HAP-1 (cell line): ENCODE measurements around the gene POLDIP3.
"Not testable (repeated sequence)": the region's sequence is repeated elsewhere in the genome, so short reads cannot be mapped to it uniquely, and the experiment has no call there.

Experiments used
- DNase-seq, 2 experiments: peaks; one replicate each; pipeline ENCODE4 v3.0.0-alpha.2; 2016 to 2020; ENCODE audit warnings: low spot score in 2 of 2
- H3K27me3 ChIP-seq: fragments of 250-450 bp; sonication (Bioruptor Pico); 2 replicates; pipeline ENCODE4 v1.5.1; 2020; ENCODE audit warnings: low read depth, mild to moderate bottlenecking, moderate library complexity
- H3K36me3 ChIP-seq: fragments of 250-450 bp; sonication (Bioruptor Pico); replicated peaks from 2 replicates; pipeline ENCODE4 v1.5.1; 2020; ENCODE audit warnings: mild to moderate bottlenecking
- H3K4me1 ChIP-seq: fragments of 250-450 bp; sonication (Bioruptor Pico); 2 replicates; pipeline ENCODE4 v1.5.1; 2020; ENCODE audit warnings: mild to moderate bottlenecking
- H3K4me3 ChIP-seq: fragments of 250-450 bp; sonication (Bioruptor Pico); 2 replicates; pipeline ENCODE4 v1.5.1; 2020; ENCODE audit warnings: mild to moderate bottlenecking, moderate library complexity
- H3K9me3 ChIP-seq: fragments of 250-450 bp; sonication (Bioruptor Pico); 2 replicates; pipeline ENCODE4 v1.5.1; 2020; ENCODE audit warnings: mild to moderate bottlenecking, moderate library complexity
- in situ Hi-C: fragments of 300-500 bp; cut with MboI; formaldehyde crosslinking; loops from 3 replicates; pipeline ENCODE4 v1.14.3; 2020; ENCODE audit warnings: low sequenced_read_pairs, inconsistent platforms, mixed read lengths

The POLDIP3 gene

DNA sequence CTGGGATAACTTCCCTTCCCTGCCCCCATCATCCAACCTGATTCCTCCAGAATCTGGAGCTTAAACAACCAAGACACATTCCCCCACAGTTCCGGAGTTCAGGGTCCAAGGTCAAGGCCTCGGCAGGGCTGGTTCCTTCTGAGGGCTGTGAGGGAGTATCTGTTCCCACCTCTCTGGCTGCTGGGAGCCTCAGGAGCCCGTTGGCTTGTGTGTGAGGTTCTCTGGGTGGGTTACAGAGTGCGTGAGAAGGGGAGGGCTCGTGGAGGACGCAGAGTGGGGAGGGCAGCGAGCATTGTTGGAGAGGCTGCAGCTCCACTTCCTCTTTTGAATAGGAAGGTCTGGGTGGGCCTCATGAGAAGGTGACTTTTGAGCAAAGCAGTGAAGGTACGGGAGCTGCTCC, 52.4 kb downstream of the POLDIP3 start:
- in situ Hi-C loops: no loop called here
- no peak overlapping the region for H3K4me3 ChIP-seq
- H3K36me3 ChIP-seq: peaks cover 4% of the 10 kb centered on the region; the same call in 1 of the 2 replicates
- no peaks in the 10 kb centered on the region for H3K27me3 ChIP-seq
- no peaks in the 10 kb centered on the region for H3K4me1 ChIP-seq
- DNase-seq: no peak
- H3K9me3 ChIP-seq: no peaks in the 10 kb centered on the region; the same call in 1 of the 2 replicates

DNA sequence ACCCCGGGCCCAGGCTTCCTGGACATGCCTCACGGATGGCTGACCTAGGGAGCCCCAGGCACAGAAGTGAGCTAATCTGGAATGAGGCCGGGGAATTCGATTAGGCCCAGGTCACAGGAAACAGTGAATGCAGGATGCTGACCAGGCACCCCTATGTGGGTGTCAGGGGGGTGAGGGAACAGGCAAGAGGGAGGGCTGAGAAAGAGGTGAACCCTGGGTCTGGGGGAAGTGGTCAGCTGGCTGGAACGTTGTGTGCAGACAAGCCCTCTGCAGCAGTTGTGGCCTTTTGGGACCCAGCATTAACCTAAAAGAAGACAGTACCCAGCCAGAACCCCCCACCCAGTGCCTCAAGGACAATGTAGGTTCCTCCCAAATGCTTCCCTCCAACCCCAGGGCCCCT, 52.8 kb downstream of the POLDIP3 start:
- DNase-seq: no peak
- H3K9me3 ChIP-seq: no peaks in the 10 kb centered on the region; the same call in 1 of the 2 replicates
- no peak overlapping the region for H3K4me3 ChIP-seq
- H3K27me3 ChIP-seq: no peaks in the 10 kb centered on the region
- H3K4me1 ChIP-seq: no peaks in the 10 kb centered on the region
- H3K36me3 ChIP-seq: peaks cover 4% of the 10 kb centered on the region; the same call in 1 of the 2 replicates
- in situ Hi-C loops: no loop called here

DNA sequence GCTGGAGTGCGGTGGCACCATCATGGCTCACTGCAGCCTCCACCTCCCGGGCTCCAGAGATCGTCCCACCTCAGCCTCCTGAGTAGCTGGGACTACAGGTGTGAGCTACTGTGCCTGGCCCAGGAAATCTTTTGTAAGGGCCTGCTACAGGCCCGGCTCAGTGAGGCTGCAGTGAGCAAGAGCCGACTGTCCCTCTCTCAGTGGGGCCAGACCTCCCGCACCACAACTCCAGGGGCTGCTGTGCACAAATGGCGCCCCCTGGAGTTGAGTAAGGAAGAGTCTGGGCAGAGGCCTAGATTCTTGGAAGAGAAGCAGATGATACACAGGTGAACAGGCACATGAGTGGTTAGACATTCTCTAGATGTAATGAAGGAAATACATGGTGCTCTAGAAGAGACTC, 53.9 kb downstream of the POLDIP3 start:
- peak in 1 of 2 experiments; percentile 63 for DNase-seq
- H3K36me3 ChIP-seq: no peaks in the 10 kb centered on the region
- in situ Hi-C loops: no loop called here

DNA sequence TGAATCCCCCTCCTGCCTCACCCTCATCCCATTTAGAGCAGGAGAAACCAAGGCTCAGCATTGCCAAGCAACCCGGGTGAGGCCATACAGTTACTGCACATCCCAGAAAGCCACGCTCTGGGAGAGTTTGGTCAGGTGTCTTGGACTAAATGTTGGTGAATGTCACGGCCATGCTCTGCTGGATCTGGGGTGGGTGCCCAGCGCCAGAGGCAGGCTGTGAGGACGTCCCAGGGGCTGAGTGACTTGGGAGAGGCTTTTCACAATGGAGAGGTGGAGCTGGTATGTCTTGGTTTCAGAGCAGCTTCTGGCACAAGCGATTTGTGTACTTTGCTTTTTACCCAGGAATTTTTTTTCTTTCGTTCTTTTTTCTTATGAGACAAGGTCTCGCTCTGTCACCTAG, 54.3 kb downstream of the POLDIP3 start:
- Histone ChIP-seq H3K36me3 (no peaks in the 10 kb centered on the region), H3K4me1 (no peaks in the 10 kb centered on the region), H3K27me3 (no peaks in the 10 kb centered on the region), H3K9me3 (no peaks in the 10 kb centered on the region; the same call in 1 of the 2 replicates), H3K4me3 (no peak overlapping the region)
- no peak for DNase-seq
- in situ Hi-C loops: no loop called here

More for the DNA sequence above, 53.9 kb downstream of the POLDIP3 start:
- H3K27me3 ChIP-seq: no peaks in the 10 kb centered on the region
- no peak overlapping the region for H3K4me3 ChIP-seq
- no peaks in the 10 kb centered on the region for H3K4me1 ChIP-seq
- H3K9me3 ChIP-seq: no peaks in the 10 kb centered on the region; the same call in 1 of the 2 replicates

DNA sequence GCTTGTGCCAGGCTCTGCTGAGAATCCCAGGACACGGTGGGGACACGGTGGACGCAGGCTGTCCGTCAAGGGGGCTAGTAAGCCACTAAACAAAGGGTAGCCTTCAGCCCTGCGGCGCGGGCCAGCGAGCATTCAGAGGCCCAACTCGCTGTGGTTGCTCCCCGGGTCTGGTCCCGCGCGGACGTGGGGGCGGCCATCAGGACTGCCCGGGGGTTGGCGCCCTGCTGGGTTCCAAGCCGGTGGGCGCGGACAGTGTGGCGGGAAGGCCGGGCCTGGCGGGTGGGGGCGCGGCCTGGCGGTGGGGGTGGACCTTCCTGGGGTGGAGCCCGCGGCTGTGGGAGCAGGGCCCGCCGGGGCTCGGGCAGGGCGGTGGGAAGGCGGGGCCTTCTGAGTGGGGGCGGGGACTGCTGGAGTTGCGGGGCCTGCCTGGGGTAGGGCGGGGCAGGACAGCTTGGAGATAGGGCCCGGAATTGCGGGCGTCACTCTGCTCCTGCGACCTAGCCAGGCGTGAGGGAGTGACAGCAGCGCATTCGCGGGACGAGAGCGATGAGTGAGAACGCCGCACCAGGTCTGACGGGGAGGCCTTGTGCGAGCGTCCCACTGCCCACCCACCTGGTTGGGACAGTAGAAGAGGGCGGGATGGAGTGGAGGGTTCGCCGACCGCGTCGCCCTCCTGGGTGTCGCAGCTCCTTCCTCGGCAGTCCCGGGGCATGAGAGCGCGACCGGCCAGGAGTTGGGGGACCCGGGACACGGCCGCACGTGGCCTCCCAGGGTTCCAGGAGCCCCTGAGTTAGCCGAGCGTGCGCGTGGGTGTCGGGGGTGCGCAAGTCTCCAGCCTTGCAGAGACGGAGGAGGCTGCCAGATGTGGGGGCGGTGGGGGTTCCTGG, 61.0 kb downstream of the POLDIP3 start, which contains the start of gene SERHL2:
Gene SERHL2, plus strand, starts transcription at position 482 of the 887 bp plus-strand sequence. Its CDS starts 65 bp downstream, at position 547.
- DNase-seq: peak; percentile 81 to 97
- Histone ChIP-seq H3K4me3 (peak within 1 kb of the TSS; percentile 37), H3K36me3 (no peaks in the 10 kb centered on the region), H3K9me3 (peaks cover 6% of the 10 kb centered on the region), H3K27me3 (no peaks in the 10 kb centered on the region), H3K4me1 (peaks cover 14% of the 10 kb centered on the region)
- in situ Hi-C loops: no loop called here

DNA sequence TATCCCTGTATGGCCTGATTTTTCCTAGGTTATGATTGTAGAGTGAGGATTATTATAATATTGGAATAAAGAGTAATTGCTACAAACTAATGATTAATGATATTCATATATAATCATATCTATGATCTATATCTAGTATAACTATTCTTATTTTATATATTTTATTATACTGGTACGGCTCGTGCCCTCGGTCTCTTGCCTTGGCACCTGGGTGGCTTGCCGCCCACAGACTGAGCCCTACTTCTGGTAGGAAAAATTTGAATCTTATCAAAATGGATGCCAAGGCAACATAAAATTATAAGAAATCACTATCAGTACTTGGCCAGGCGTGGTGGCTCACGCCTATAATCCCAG, 62.4 kb downstream of the POLDIP3 start:
- peaks cover 21% of the 10 kb centered on the region for H3K4me1 ChIP-seq
- H3K4me3 ChIP-seq, H3K9me3 ChIP-seq, in situ Hi-C loops, H3K36me3 ChIP-seq, H3K27me3 ChIP-seq, DNase-seq: not testable (repeated sequence)

DNA sequence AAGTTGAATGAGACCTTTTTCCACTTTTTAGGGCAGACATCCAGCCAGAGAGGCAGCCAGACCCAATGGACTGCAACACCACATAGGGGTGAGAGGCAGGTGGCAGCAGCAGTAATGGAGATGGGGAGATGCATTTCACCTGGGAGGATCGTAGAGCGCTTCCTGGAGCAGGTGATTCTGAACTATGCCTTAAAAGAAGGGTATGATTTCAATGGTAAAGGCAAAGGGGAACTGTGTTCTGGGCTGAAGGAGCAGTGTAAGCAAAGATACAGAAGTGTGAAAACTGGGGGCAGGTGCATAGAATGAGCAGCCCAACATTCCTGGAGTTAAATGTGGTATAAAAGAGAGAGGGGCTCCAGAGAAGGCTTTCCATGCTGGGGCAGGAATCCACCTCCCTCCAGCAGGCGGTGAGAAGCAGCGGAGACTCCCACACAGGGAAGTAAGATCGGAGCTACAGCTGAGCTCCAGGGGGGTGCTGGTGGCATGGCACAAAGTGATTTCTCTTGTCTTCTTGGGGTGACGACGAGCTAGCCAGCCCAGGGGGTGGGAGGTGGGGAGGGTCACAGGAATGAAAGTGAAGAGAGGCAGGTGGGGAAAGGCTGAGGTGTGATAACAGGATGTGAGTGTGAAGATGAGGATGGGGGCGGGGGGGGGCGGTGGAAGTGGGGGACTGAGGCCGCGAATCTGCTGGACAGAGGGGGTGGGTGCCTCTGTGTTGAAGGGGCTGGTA, 65.2 kb downstream of the POLDIP3 start:
- in situ Hi-C loops: no loop called here
- Histone ChIP-seq H3K4me3 (no peak overlapping the region), H3K27me3 (no peaks in the 10 kb centered on the region), H3K4me1 (peaks cover 21% of the 10 kb centered on the region), H3K36me3 (no peaks in the 10 kb centered on the region), H3K9me3 (peaks cover 6% of the 10 kb centered on the region)
- DNase-seq: no peak

DNA sequence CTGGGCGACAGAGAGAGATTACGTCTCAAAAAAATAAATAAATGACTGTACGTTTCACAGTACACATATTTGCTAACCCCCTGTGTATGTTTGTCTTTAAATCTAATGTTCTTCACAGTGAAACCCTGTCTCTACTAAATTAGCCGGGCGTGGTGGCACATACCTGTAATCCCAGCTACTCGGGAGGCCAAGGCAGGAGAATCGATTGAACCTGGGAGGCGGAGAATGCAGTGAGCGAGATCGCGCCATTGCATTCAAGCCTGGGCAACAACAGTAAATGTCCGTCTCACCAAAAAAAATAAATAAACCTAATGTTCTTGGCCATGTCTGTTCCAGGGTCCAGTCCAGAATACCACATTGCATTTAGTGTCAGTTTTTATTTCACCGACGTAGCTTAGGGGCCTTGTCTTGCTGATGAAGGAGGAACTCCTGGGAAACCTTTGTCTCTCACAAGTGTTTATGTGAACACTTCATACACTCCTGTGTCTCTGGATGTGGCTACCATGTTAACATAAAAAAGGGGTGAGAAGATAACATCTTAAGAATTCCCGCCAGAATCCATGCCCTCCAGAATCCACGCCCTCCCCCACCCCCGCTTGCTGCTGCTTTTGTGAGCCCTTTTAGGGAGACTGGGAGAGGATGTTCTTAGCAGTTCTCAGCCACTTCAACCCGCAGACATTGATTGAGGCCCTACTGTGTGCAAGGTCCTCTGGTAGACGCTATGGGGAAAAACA, 65.9 kb downstream of the POLDIP3 start:
- in situ Hi-C loops: no loop called here
- H3K36me3 ChIP-seq: no peaks in the 10 kb centered on the region
- H3K27me3 ChIP-seq: no peaks in the 10 kb centered on the region
- no peak overlapping the region for H3K4me3 ChIP-seq
- peak; percentile 83 to 89 for DNase-seq
- peaks cover 19% of the 10 kb centered on the region for H3K4me1 ChIP-seq
- peaks cover 6% of the 10 kb centered on the region for H3K9me3 ChIP-seq

DNA sequence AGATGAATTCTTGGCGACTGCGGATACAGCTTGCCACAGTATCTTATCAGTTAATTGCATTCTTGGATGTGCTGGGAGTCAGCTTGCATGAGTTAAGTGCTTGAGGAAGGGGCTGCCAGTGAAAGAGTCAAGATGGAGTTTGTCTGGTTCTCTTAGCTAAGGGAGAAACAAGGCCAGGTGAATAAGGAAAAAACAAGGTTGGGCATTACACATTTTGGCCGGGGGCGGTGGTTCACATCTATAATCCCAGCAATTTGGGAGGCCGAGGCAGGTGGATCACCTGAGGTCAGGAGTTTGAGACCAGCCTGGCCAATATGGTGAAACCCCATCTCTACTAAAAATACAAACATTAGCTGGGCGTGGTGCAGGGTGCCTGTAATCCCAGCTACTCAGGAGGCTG, 66.6 kb downstream of the POLDIP3 start:
- H3K36me3 ChIP-seq, H3K9me3 ChIP-seq, DNase-seq, H3K27me3 ChIP-seq, in situ Hi-C loops, H3K4me3 ChIP-seq: not testable (repeated sequence)
- H3K4me1 ChIP-seq: peaks cover 15% of the 10 kb centered on the region

DNA sequence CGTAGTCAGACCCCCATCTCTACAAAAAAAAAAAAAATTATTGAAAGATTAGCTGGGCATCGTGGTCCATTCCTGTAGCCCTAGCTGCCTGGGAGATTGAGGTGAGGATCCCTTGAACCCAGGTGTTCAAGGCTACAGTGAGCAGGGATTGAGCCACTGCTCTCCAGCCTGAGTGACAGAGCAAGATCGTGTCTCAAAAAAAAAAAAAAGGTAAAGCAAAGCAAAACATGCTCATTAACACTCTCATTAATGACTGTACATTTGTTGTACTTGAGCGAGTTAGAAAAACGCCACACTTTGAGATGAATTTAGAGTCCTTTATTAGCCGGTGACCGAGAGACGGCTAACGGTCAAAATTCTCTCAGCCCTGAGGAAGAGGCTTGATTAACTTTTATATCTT, 67.1 kb downstream of the POLDIP3 start:
- Histone ChIP-seq H3K9me3 (peaks cover 6% of the 10 kb centered on the region), H3K4me1 (peaks cover 15% of the 10 kb centered on the region), H3K4me3 (no peak overlapping the region), H3K36me3 (no peaks in the 10 kb centered on the region), H3K27me3 (no peaks in the 10 kb centered on the region)
- in situ Hi-C loops: no loop called here
- DNase-seq: no peak

DNA sequence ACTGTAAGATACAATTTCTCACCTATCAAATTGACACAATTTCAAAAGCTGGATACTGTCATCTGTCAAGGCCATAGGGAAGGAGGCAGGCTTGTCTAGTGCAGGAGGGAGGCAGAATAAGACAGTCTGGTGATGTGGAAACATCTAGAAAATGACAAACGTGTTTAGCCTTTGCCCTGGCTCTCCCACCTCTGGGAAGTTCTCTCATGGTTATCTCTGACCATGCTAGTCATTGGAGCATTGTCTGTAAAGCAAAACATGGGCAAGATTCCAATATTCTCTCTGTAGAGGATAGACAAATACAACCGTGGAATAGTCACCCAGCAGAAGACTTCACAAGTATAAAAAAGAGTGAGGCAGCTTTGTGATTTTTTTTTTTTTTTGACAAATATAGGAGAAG, 70.0 kb downstream of the POLDIP3 start:
- no peaks in the 10 kb centered on the region for H3K9me3 ChIP-seq
- no peaks in the 10 kb centered on the region for H3K27me3 ChIP-seq
- H3K4me3 ChIP-seq: no peak overlapping the region
- peaks cover 15% of the 10 kb centered on the region for H3K4me1 ChIP-seq
- in situ Hi-C loops: no loop called here
- no peaks in the 10 kb centered on the region for H3K36me3 ChIP-seq
- no peak for DNase-seq

DNA sequence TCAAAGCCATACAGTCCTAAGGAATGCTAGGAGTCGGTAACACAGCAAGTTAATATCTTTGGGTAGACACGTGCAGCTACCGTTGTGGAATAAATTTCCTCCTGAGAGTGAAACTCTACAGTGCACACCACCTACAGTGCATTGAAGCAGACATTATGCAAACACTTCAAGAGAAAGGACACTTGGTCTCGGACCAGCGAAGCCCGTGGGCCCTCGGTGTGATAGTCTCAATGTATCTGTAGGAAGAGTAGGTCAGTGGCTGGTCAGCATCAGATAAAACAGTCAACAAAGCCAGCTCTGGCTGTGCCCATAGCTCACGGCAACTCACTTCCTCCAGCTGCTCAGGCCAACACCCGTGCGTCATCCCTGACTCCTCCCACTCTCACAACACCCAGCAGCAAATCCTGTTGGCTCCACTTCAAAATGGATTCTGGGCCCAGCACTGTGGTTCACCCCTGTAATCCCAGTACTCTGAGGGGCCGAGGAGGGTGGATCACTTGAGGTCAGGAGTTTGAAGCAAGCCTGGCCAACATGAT, 75.4 kb downstream of the POLDIP3 start:
- in situ Hi-C loops, DNase-seq, H3K4me3 ChIP-seq, H3K9me3 ChIP-seq, H3K27me3 ChIP-seq, H3K36me3 ChIP-seq, H3K4me1 ChIP-seq: not testable (repeated sequence)

DNA sequence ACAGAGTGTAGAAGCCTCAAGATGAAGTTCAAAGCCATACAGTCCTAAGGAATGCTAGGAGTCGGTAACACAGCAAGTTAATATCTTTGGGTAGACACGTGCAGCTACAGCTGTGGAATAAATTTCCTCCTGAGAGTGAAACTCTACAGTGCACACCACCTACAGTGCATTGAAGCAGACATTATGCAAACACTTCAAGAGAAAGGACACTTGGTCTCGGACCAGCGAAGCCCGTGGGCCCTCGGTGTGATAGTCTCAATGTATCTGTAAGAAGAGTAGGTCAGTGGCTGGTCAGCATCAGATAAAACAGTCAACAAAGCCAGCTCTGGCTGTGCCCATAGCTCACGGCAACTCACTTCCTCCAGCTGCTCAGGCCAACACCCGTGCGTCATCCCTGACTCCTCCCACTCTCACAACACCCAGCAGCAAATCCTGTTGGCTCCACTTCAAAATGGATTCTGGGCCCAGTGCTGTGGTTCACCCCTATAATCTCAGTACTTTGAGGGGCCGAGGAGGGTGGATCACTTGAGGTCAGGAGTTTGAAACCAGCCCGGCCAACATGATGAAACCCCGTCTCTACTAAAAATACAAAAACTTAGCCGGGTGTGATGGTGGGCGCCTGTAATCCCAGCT, 77.4 kb downstream of the POLDIP3 start:
- H3K9me3 ChIP-seq, DNase-seq, H3K4me3 ChIP-seq, H3K36me3 ChIP-seq, H3K4me1 ChIP-seq, H3K27me3 ChIP-seq, in situ Hi-C loops: not testable (repeated sequence)
